ENCODE results near the gene RPE65. TPM values are rescaled to one million over a fixed set of nuclear protein-coding genes. Genes with fewer than 3 reads are reported as not detected.
A peak's percentile ranks its signal among the peaks of the same experiment; 100 is the strongest.

Gene RPE65
- total RNA-seq, 6 experiments from 2014 or later, result not detected

- no peak overlapping the region for H3K27ac Mint-ChIP-seq
- H3K4me1 Mint-ChIP-seq (ENCODE audit: low read depth), result peaks cover 16% of the 10 kb centered on the region
Measured at GRCh38 chr1:68453060-68453670, 3.4 kb upstream of the RPE65 start.

GRCh38 chr1:68448365-68448764, 1.4 kb downstream of the RPE65 start:
- H3K4me3 Mint-ChIP-seq, result no peak overlapping the region
- H3K27me3 Mint-ChIP-seq (ENCODE audit: insufficient read depth), result peaks cover 8% of the 10 kb centered on the region
- H3K36me3 Mint-ChIP-seq (ENCODE audit: low read depth), result no peaks in the 10 kb centered on the region
- H3K9me3 Mint-ChIP-seq, result no peaks in the 10 kb centered on the region
- DNase-seq, result no peak
- TF ChIP-seq CTCF (IDR thresholded peaks at IDR 0.05), result peak; percentile 26; the same call in 1 of the 2 replicates
- no peak overlapping the region for H3K27ac Mint-ChIP-seq
- peaks cover 12% of the 10 kb centered on the region for H3K4me1 Mint-ChIP-seq (ENCODE audit: low read depth)

More at GRCh38 chr1:68453060-68453670, 3.4 kb upstream of the RPE65 start:
- Mint-ChIP-seq H3K9me3 (no peaks in the 10 kb centered on the region), H3K4me3 (no peak overlapping the region), H3K27me3 (ENCODE audit: insufficient read depth) (peaks cover 17% of the 10 kb centered on the region), H3K36me3 (ENCODE audit: low read depth) (no peaks in the 10 kb centered on the region)
- TF ChIP-seq CTCF (IDR thresholded peaks at IDR 0.05), result no peak
- DNase-seq, result peak; percentile 3

GRCh38 chr1:68445709-68446108, 4.0 kb downstream of the RPE65 start:
- Mint-ChIP-seq H3K4me1 (ENCODE audit: low read depth) (peaks cover 10% of the 10 kb centered on the region), H3K9me3 (no peaks in the 10 kb centered on the region), H3K36me3 (ENCODE audit: low read depth) (no peaks in the 10 kb centered on the region), H3K27me3 (ENCODE audit: insufficient read depth) (peaks cover 11% of the 10 kb centered on the region), H3K4me3 (no peak overlapping the region), H3K27ac (no peak overlapping the region)
- DNase-seq, result no peak
- TF ChIP-seq CTCF (IDR thresholded peaks at IDR 0.05), result no peak

- Mint-ChIP-seq H3K27ac (no peak overlapping the region), H3K4me3 (no peak overlapping the region), H3K4me1 (ENCODE audit: low read depth) (peaks cover 10% of the 10 kb centered on the region), H3K36me3 (ENCODE audit: low read depth) (no peaks in the 10 kb centered on the region), H3K27me3 (ENCODE audit: insufficient read depth) (peaks cover 4% of the 10 kb centered on the region), H3K9me3 (no peaks in the 10 kb centered on the region)
- peak; percentile 68 for DNase-seq
- peak; percentile 83 for TF ChIP-seq CTCF (IDR thresholded peaks at IDR 0.05)
Measured at GRCh38 chr1:68442822-68443556, 6.8 kb downstream of the RPE65 start.

- no peak overlapping the region for H3K27ac Mint-ChIP-seq
- no peak for DNase-seq
- H3K4me1 Mint-ChIP-seq (ENCODE audit: low read depth), result peaks cover 10% of the 10 kb centered on the region
- no peaks in the 10 kb centered on the region for H3K36me3 Mint-ChIP-seq (ENCODE audit: low read depth)
- peaks cover 4% of the 10 kb centered on the region for H3K27me3 Mint-ChIP-seq (ENCODE audit: insufficient read depth)
- TF ChIP-seq CTCF (IDR thresholded peaks at IDR 0.05), result no peak
- no peak overlapping the region for H3K4me3 Mint-ChIP-seq
- no peaks in the 10 kb centered on the region for H3K9me3 Mint-ChIP-seq
Measured at GRCh38 chr1:68442006-68442405, 7.7 kb downstream of the RPE65 start.
